HG03521 (cell line): ENCODE data around the gene SEC63.
"Not testable (repeated sequence)": the region's sequence is repeated elsewhere in the genome, so short reads cannot be mapped to it uniquely, and the experiment has no call there.

Source experiments
- ATAC-seq: cut with Tn5 transposase; IDR thresholded peaks from one replicate; pipeline ENCODE4 v1.9.1; 2021; ENCODE audit warnings: mild to moderate bottlenecking, moderate library complexity; ENCODE audit not compliant: unreplicated experiment

The SEC63 gene

DNA sequence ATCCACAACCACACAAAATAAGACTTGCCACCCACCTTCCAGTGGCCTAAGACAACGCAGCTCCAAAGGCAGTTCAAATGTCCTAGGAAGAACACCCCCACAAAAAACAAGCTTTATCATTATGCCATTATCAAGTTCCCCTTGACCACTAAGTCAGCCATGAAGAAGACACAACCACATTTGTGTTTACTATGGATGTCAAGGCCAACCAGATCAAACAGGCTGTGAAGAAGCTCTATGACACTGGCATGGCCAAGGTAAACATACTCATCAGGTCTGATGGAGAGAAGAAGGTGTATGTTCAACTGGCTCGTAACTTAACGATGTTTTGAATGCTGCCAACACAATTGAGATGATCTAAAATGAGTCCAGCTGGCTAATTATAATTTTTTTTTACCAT is 26.1 kb downstream of the SEC63 start:
- ATAC-seq: no peak

- ATAC-seq: no peak
These were observed 29.0 kb downstream of the SEC63 start for GRCh38 chr6:107928984-107929383.

DNA sequence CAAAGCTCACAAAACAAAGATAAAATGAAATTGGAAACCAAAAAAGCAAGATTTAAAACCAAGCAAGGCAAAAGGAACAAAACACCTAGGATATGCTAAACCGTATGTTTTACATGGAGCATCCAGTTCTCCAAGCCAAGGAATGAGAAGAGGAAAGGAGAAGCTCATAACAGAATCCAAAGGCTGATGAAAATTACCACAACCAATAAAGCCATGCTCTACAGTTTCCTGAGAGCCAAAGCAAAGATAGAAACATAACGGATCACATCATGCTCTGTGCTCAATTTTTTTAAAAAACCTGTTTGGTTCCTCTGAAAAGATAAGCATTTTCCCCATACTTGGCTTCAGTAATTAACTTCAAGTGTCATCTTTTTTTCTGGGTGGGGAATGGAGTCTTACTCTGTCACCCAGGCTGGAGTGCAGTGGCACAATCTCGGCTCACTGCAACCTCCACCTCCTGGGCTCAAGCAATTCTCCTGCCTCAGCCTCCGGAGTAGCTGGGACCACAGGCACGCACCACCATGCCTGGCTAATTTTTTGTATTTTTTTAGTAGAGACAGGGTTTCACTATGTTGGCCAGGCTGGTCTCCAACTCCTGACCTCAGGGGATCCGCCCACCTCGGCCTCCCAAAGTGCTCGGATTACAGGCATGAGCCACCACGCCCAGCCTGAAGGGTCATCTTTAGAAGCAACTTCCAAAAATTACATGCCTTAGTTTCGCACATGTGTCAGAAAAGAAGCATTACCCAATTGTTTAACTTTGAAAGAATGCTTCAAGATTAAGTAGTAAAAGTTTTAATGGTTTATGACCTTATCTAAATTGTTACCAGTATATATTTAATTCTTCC is 31.1 kb downstream of the SEC63 start:
- ATAC-seq: not testable (repeated sequence)

DNA sequence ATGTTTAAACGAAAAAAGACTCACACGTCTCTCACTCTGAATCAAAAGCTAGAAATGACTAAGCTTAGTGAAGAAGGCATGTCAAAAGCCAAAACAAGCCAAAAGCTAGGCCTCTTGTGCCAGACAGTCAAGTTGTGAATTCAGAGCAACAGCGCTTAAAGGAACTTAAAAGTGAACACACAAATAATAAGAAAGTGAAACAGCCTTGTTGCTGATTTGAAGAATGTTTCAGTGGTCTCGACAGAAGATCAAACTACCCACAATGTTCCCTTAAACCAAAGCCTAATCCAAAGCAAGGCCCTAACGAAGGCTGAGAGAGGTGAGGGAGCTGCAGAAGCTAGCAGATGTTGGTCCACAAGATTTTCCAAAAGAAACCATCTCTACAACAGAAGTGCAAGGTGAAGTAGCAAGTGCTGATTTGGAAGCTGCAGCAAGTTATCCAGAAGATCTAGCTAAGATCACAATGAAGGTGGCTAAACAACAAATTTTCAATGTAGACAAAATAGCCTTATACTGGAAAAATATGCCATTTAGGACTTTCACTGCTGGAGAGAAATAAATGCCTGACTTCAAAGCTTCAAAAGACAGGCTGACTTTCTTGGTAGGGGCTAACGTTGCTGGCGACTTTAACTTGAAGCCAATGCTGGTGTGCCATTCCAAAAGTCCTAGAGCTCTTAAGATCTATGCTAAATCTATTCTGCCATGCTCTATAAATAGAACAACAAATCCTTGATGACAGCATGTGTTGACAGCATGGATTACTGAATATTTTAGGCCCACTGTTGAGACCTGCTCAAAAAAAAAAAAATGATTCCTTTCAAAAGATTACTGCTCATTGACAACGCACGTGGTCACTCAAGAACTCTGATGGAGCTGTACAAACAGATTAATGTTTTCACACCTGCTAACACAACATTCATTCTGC is 40.3 kb downstream of the SEC63 start:
- peak; percentile 64 for ATAC-seq

GRCh38 chr6:107916961-107917360 is 41.0 kb downstream of the SEC63 start:
- not testable (repeated sequence) for ATAC-seq

GRCh38 chr6:107911692-107912091 is 46.3 kb downstream of the SEC63 start:
- ATAC-seq: no peak

DNA sequence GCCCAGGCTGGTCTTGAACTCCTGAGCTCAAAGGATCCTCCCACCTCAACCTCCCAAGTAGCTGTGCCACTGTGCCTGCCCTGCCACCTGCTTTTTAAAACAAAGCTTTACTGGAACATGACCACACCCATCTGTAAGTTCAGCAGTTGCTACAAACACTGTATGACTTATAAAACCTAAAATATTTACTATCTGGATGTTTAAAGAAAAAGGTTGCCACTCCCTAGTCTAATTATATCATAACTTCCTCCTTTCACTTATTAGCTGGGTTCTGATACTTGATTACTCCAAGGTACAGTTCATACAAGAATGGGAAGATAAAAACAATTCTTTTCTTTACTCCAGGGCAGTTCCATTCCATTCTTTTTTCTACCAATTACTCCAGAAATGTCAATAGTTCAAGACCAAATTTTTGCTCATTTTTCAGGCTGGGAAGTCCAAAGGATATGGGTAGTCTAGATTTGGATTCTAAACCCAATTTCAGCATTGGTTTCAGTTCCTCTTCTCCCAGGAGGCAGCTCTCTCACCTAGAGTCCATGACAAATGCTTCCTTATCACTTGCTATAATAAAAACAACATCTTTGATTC is 63.1 kb downstream of the SEC63 start:
- no peak for ATAC-seq

- not testable (repeated sequence) for ATAC-seq
These were observed 67.6 kb downstream of the SEC63 start for GRCh38 chr6:107890431-107890830.

- ATAC-seq: not testable (repeated sequence)
These were observed 72.1 kb downstream of the SEC63 start for GRCh38 chr6:107885950-107886349.

DNA sequence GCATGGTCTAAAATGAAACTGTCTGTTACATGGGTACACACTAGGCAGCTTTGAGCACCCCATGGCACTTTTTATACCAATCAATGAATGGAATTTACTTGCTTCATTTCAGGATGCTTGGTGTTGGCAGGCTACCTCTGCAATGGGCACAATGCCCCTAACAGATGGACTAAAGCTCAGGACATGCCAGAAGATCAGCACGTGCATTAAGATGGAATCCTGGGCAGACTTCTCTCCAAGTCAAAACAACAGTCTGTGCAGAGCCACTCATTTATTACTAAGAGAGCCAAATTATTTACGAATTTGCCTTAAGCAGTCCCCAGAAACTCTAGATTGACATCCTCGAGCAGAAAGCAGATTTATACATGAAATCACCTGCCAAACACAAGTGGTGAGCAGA is 78.1 kb downstream of the SEC63 start:
- no peak for ATAC-seq

GRCh38 chr6:107877968-107878367 is 80.0 kb downstream of the SEC63 start:
- ATAC-seq: no peak

- ATAC-seq: no peak
These were observed 86.0 kb downstream of the SEC63 start for GRCh38 chr6:107871976-107872375.

GRCh38 chr6:107871512-107871911 is 86.5 kb downstream of the SEC63 start:
- ATAC-seq: not testable (repeated sequence)

- ATAC-seq: no peak
These were observed 87.0 kb downstream of the SEC63 start for GRCh38 chr6:107871016-107871415.

- ATAC-seq: no peak
These were observed 87.6 kb downstream of the SEC63 start for GRCh38 chr6:107870381-107870780.

- ATAC-seq: no peak
These were observed 88.1 kb downstream of the SEC63 start for GRCh38 chr6:107869871-107870270.

DNA sequence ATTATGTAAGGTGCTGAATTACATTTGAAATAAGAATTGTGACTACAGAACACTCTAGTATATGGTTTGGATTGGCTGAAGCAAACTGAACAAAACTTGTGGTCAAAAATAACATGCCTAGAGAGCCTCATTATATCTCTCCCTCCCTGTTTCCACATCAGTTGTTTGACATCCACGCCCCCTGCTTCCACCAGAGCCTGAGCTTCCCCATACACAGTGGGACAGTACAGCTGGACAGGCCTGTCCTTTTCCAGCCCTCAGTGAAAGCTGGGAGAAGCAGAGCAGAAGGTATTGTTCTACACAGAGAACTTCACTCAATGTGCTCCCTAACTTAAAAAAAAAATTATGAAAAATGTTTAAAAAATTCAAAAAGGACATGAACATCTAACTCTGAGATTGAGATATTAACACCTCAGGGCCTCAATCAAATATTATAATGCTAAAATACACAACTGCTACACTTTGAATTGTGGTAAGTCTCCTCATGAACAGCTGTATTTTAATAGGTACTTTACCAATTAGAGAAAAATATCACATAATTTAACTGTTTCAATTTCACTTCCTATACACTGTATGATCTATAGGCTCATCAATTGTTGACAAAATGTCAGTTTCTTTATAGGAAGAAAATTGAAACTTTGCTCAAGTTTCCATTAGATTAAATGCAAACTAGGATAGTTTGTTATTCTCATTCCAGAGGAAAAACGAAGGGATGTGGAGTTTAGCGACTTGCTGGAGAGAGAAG is 89.0 kb downstream of the SEC63 start:
- ATAC-seq: no peak

GRCh38 chr6:107867302-107867615 is 90.7 kb downstream of the SEC63 start:
- ATAC-seq: no peak

- no peak for ATAC-seq
These were observed 91.3 kb downstream of the SEC63 start for GRCh38 chr6:107866606-107867301.
